Activated CD4-positive, alpha-beta T cell treated with anti-CD3 and anti-CD28 coated beads, Interleukin-2, amount 50 U/mL, for 4 hours (primary cell): ENCODE measurements around the gene PRR19.

ENCODE experiments used
- DNase-seq, 2 experiments: peaks; one replicate each; pipeline ENCODE4 v3.0.0-alpha.2; 2020

The PRR19 gene

GRCh38 chr19:42271861-42272534 lies 29.9 kb upstream of the PRR19 start:
- no peak for DNase-seq

DNA sequence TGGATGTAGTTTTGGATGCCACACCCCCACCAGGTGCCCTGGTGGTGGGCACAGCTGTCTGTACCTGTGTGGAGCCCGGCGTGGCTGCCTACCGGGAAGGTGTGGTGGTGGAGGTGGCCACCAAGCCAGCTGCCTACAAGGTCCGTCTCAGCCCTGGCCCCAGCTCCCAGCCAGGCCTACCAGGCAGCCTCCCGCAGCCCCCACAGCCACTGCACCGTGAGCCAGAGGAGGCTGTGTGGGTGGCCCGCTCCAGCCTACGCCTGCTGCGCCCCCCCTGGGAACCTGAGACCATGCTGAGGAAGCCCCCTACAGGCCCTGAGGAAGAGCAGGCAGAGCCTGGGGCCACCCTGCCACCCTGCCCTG lies 29.4 kb upstream of the PRR19 start:
- DNase-seq: no peak

DNA sequence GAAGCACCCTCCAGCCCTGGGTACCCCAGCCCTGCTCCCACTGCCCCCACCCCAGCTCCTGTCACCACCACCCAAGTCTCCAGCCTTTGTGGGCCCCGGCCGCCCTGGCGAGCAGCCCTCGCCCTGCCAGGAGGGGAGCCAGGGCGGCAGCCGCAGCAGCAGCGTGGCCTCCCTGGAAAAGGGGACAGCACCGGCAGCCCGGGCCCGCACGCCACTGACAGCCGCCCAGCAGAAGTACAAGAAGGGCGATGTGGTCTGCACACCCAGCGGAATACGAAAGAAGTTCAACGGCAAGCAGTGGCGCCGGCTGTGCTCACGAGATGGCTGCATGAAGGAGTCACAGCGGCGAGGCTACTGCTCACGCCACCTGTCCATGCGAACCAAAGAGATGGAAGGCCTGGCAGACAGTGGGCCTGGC lies 28.9 kb upstream of the PRR19 start:
- no peak for DNase-seq

DNA sequence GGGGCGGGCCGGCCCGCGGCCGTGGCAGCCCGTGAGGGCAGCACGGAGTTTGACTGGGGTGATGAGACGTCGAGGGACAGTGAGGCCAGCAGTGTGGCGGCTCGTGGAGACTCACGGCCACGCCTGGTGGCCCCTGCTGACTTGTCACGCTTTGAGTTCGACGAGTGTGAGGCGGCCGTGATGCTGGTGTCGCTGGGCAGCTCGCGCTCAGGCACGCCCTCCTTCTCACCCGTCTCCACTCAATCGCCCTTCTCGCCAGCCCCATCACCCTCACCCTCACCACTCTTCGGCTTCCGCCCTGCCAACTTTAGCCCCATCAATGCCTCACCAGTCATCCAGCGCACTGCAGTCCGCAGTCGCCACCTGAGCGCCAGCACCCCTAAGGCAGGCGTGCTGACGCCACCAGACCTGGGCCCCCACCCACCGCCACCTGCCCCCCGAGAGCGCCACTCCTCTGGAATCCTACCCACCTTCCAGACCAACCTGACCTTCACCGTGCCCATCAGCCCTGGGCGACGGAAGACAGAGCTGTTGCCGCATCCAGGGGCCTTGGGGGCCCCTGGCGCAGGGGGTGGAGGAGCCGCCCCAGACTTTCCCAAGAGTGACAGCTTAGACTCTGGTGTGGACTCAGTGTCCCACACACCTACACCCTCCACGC lies 28.4 kb upstream of the PRR19 start:
- DNase-seq: no peak

- no peak for DNase-seq
These were observed 27.8 kb upstream of the PRR19 start for GRCh38 chr19:42274065-42274682.

DNA sequence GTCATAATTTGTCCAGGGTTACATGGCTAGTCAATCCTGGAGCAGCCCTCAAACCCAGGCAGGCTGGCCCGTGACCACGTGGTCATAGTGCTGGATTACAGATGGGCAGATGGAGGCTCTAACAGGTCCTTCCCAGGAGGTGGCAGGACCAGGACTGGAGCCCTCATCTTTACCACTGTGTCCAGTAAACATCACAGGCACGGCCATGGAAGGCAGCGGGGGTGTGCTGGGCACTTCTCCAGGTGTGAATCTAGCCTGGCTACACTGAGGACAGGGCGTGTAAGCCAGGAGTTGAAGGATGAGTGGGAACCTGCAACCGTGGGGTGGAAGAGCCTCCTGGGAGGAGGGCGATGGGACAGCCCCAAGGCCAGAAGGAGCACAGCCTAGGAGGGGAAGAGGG lies 26.8 kb upstream of the PRR19 start:
- no peak for DNase-seq

- no peak for DNase-seq
These were observed 26.4 kb upstream of the PRR19 start for GRCh38 chr19:42275517-42275916.

DNA sequence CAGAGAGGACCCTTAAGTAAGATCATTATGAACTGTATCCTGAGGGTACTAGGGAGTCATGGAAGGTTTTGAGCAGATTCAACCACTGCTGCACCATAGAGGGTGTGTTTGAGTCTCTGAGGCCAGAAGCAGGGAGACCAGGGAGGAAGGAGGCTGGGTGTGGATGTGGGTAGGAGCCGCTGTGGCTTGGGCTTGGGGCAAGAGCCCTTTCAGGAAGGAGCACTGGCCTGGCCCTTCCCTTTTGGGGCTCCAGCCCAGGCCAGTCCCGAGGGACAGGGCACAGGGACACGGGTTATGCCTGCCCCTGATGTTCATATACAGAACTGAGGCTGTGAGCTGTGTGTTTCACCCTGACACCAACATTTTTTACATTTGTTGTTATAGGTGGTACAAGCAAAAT lies 25.6 kb upstream of the PRR19 start:
- DNase-seq: no peak

GRCh38 chr19:42276821-42277220 lies 25.1 kb upstream of the PRR19 start:
- DNase-seq: no peak

DNA sequence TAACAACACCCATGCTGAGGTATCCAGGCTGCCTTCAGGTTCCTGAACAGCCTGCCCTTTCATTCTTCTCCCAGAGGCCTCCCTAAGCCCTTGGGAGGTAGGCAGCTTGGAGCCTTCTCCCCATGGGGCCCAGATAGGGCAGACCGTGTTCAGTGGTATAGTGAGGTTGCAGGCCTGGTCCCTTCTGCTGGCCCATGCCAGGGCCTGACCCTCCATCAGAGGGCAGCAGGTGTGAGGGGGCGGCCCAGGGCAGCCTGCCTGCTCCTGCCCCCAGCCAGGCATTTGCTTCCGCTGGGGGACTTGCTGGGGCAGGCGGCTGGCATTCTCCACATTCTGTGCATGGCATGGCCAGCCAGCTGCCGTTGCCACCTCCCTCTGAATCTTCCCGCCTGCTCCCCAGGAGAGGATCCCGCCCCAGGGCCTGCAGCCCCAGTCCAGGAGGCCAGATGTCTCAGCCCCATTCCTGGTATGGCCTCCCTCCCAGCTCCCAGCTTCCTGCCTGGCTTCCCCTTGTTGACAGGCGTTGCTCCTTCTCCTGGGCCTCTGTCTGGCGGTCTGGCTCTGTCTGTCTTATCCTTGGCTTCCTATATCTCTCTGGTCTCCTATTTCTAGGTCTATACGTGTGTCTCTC lies 24.0 kb upstream of the PRR19 start:
- no peak for DNase-seq

- no peak for DNase-seq
These were observed 23.3 kb upstream of the PRR19 start for GRCh38 chr19:42278452-42279154.

- no peak for DNase-seq
These were observed 22.6 kb upstream of the PRR19 start for GRCh38 chr19:42279155-42279901.

DNA sequence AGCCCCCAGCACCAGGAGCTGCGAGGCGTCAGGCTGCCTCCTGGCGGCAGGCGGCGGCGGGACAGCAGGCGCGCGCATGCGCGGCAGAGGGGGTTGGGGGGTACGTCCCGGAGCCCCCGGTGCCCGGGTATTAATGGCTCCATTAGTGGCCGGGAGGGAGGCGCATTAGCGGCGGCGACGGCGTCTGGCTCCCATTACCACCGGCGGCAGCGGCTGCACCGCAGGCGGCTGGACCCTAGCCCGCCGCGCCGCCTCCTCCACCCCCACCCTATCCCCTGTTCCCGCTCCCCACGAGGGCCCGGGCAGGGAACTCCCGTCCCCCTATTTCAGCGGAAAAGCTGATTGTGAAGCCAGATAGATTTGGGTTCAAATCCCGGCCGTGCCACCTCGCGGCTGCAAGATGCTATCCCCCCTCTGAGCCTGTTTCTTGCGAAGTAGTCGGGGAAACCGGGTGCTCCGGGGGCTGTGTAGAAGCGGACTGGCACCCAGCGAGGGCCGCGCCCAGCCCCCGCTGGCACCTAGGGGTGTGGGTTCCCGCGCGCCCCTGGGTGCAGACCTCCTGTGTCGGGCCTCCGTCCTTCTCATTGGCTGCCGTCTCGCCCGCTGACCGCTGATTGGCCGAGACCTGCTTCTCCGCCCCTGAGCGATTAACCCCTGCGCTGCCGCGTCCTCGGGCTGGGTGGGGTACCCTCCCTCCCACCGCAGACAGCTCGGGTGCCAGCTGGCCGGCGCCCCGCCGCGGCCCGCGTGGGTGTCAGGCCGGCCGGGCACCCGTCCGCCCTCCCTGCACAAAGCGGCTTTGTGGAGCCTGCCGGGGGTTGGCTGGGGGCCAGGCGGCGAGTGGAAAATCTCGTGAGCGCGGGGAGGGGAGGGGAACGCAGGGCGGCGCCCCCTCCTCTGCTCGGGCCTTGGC lies 21.8 kb upstream of the PRR19 start:
- DNase-seq: peak; percentile 74 to 76

GRCh38 chr19:42280815-42281145 lies 21.2 kb upstream of the PRR19 start:
- DNase-seq: no peak

GRCh38 chr19:42281146-42281826 lies 20.6 kb upstream of the PRR19 start:
- DNase-seq: no peak

GRCh38 chr19:42281827-42282762 lies 19.8 kb upstream of the PRR19 start:
- DNase-seq: no peak

DNA sequence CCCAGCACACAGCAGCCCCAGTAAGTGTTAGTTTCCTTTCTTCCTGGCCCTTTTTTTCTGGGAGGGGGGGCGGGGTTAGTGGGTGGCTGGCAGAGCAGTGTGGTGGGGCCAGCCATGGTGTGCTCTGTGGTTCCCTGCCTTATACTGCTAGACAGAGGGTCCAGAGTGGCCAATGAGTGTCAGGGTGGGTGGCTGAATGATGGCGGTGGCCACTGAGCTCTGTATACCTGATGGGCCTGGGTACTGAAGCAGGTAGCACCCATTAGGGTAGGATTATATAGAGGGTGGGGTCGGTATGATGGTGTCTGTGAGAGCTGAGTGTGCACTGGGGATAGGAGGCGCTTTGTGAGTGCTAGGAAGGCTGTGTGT lies 19.1 kb upstream of the PRR19 start:
- no peak for DNase-seq

GRCh38 chr19:42283188-42284065 lies 18.5 kb upstream of the PRR19 start:
- peak; percentile 93 to 95 for DNase-seq

GRCh38 chr19:42284066-42284501 lies 17.8 kb upstream of the PRR19 start:
- peak; percentile 66 to 77 for DNase-seq
